Panc1 (cell line): Measurements from ENCODE around the gene SPTBN4. TPM values are rescaled to one million over a fixed set of nuclear protein-coding genes. Genes with fewer than 3 reads are reported as not detected.

ENCODE experiments used
- ATAC-seq: fragments of 200-7000 bp; cut with Tn5 transposase; 2 replicates; pipeline ENCODE4 v1.9.1; 2020; ENCODE audit warnings: mild to moderate bottlenecking, moderate library complexity
- BruUV-seq: library from RNA; stranded (reverse); fragments of 400-500 nt; replicated peaks from 2 replicates; lab custom pipeline; 2021; lab: Mats Ljungman, UMichigan
- CTCF ChIA-PET: fragments of 300-600 bp; sonication (Branson Sonifier 250); formaldehyde crosslinking; loops from one replicate; lab custom pipeline; 2022; ENCODE audit warnings: antibody characterized with exemption; lab: Charles Lee
- POLR2A ChIA-PET: fragments of 300-600 bp; sonication (Branson Sonifier 250); formaldehyde crosslinking; loops from one replicate; lab custom pipeline; 2022; ENCODE audit warnings: antibody characterized with exemption; lab: Charles Lee
- DNase-seq: peaks from one replicate; pipeline ENCODE4 v3.0.0-alpha.2; 2010; ENCODE audit warnings: low read depth, low spot score
- H3K27ac ChIP-seq: 2 replicates; pipeline ENCODE4 v1.5.1; 2011; ENCODE audit warnings: mild to moderate bottlenecking, low read length, inconsistent platforms
- H3K27me3 ChIP-seq: fragments of 200-500 bp; sonication (Bioruptor generic); 2 replicates; pipeline ENCODE4 v1.6.0; 2014; ENCODE audit warnings: low read length, inconsistent platforms; ENCODE audit not compliant: control insufficient read depth, insufficient read depth
- H3K36me3 ChIP-seq: fragments of 200-500 bp; sonication (Bioruptor generic); 2 replicates; pipeline ENCODE4 v1.5.1; 2014; ENCODE audit warnings: inconsistent platforms, mild to moderate bottlenecking, low read length, moderate library complexity; ENCODE audit not compliant: control insufficient read depth, insufficient read depth
- H3K4me1 ChIP-seq: 2 replicates; pipeline ENCODE4 v1.5.1; 2011; ENCODE audit warnings: inconsistent platforms, mild to moderate bottlenecking, low read length, moderate library complexity; ENCODE audit not compliant: control insufficient read depth, insufficient read depth
- H3K4me3 ChIP-seq, 2 experiments: 2 replicates each; pipeline ENCODE4 v1.5.1; 2011 to 2012; ENCODE audit warnings: low read depth in 2 of 2, low read length in 2 of 2, mild to moderate bottlenecking in 2 of 2, inconsistent platforms in 1 of 2, moderate library complexity in 1 of 2
- H3K9me3 ChIP-seq: fragments of 200-500 bp; sonication (Bioruptor generic); 2 replicates; pipeline ENCODE4 v1.5.1; 2014; ENCODE audit warnings: low read depth, mild to moderate bottlenecking, inconsistent platforms, low read length, moderate library complexity; ENCODE audit not compliant: control insufficient read depth, insufficient read depth
- CTCF ChIP-seq: fragments of 450-650 bp; IDR thresholded peaks from 2 replicates; pipeline ENCODE4 v1.5.1; 2017; ENCODE audit warnings: mild to moderate bottlenecking
- POLR2AphosphoS5 ChIP-seq: IDR thresholded peaks from 2 replicates; pipeline ENCODE4 v1.6.1; 2012; ENCODE audit warnings: mild to moderate bottlenecking, low read depth, low read length, moderate library complexity
- REST ChIP-seq, 2 experiments: IDR thresholded peaks; 2 replicates each; pipeline ENCODE4 v1.6.1; 2011 to 2012; ENCODE audit warnings: low read depth in 2 of 2, control low read depth in 1 of 2, low read length in 1 of 2, mild to moderate bottlenecking in 1 of 2, moderate library complexity in 1 of 2; ENCODE audit not compliant: insufficient read depth in 1 of 2
- SIN3A ChIP-seq: IDR thresholded peaks from 2 replicates; pipeline ENCODE4 v1.6.1; 2012; ENCODE audit warnings: low read depth, mild to moderate bottlenecking, low read length, moderate library complexity, borderline replicate concordance; ENCODE audit not compliant: insufficient read depth
- TCF7L2 ChIP-seq: IDR thresholded peaks from 2 replicates; pipeline ENCODE4 v1.6.1; 2011; ENCODE audit warnings: mild to moderate bottlenecking, low read depth, low read length, inconsistent platforms
- in situ Hi-C: cut with HindIII; loops from 2 replicates; pipeline ENCODE4 v1.10.0; 2016; ENCODE audit warnings: low sequenced_read_pairs, low pct_unique_long_range_greater_than_20kb
- intact Hi-C: fragments of 100-400 bp; cut with micrococcal nuclease; formaldehyde crosslinking; loops from one replicate; pipeline ENCODE4 v1.10.0; 2022; ENCODE audit not compliant: unreplicated experiment
- total RNA-seq: library from RNA; stranded (reverse); gene quantifications from one replicate; pipeline ENCODE4 v1.2.1, GENCODE V29; 2021; ENCODE audit not compliant: unreplicated experiment

SPTBN4 gene
- total RNA-seq, 1 experiment from 2014 or later = 1.2 TPM

GRCh38 chr19:40553885-40554857 is 87.4 kb downstream of the SPTBN4 start:
- ChIA-PET CTCF (no interaction called here), POLR2A (no interaction called here)
- DNase-seq (no peak), ATAC-seq (no peak)
- Histone ChIP-seq H3K4me3 (no peak overlapping the region), H3K9me3 (no peaks in the 10 kb centered on the region), H3K36me3 (no peaks in the 10 kb centered on the region), H3K4me1 (no peaks in the 10 kb centered on the region; the same call in 1 of the 2 replicates), H3K27me3 (no peaks in the 10 kb centered on the region), H3K27ac (no peak overlapping the region)
- TF ChIP-seq REST (IDR thresholded peaks at IDR 0.05; ENCODE audit: insufficient read depth in 1 of 2, low read depth in 2 of 2, low read length in 1 of 2) = no peak
- TF ChIP-seq CTCF = no peak
- no peak for TF ChIP-seq TCF7L2
- TF ChIP-seq SIN3A = no peak
- no peak for TF ChIP-seq POLR2AphosphoS5
- intact Hi-C loops (no loop called here), in situ Hi-C loops (no loop called here)
- no TSS peak for BruUV-seq

GRCh38 chr19:40555978-40556689 is 89.3 kb downstream of the SPTBN4 start:
- no peaks in the 10 kb centered on the region for H3K27me3 ChIP-seq
- TF ChIP-seq POLR2AphosphoS5 (no peak), CTCF (no peak)

More at GRCh38 chr19:40555978-40556689, 89.3 kb downstream of the SPTBN4 start:
- in situ Hi-C loops = no loop called here
- DNase-seq (no peak), ATAC-seq (no peak)
- no TSS peak for BruUV-seq
- no peak overlapping the region for H3K4me3 ChIP-seq
- ChIA-PET POLR2A (interaction anchor here (0.6 kb wide), 2 partner anchors 52 to 786 kb away, joined by 3 to 4 read pairs; no protein-coding TSS in a partner anchor), CTCF (interaction anchor here (0.5 to 0.6 kb wide), 4 partner anchors 14 to 79 kb away, joined by 3 to 12 read pairs (median 4); no protein-coding TSS in a partner anchor)
- H3K9me3 ChIP-seq = no peaks in the 10 kb centered on the region
- intact Hi-C loops = no loop called here
- no peaks in the 10 kb centered on the region for H3K36me3 ChIP-seq
- H3K4me1 ChIP-seq = no peaks in the 10 kb centered on the region
- no peak overlapping the region for H3K27ac ChIP-seq
